ENCODE measurements around the gene RNF135.
"Not testable (repeated sequence)": the region's sequence is repeated elsewhere in the genome, so short reads cannot be mapped to it uniquely, and the experiment has no call there.

Gene RNF135

GRCh38 chr17:31003225-31003866 lies 32.5 kb downstream of the RNF135 start:
- DNase-seq (ENCODE audit: low read depth), result no peak

- no peak for DNase-seq (ENCODE audit: low read depth)
Measured at GRCh38 chr17:31004160-31004559, 33.3 kb downstream of the RNF135 start.

- no peak for DNase-seq (ENCODE audit: low read depth)
Measured at GRCh38 chr17:31007695-31008373, 37.0 kb downstream of the RNF135 start.

GRCh38 chr17:31008374-31009041 lies 37.7 kb downstream of the RNF135 start:
- DNase-seq (ENCODE audit: low read depth), result peak; percentile 30

GRCh38 chr17:31009042-31009702 lies 38.3 kb downstream of the RNF135 start:
- not testable (repeated sequence) for DNase-seq (ENCODE audit: low read depth)

- not testable (repeated sequence) for DNase-seq (ENCODE audit: low read depth)
Measured at GRCh38 chr17:31010014-31010413, 39.2 kb downstream of the RNF135 start.

- no peak for DNase-seq (ENCODE audit: low read depth)
Measured at GRCh38 chr17:31013844-31014243, 43.0 kb downstream of the RNF135 start.

GRCh38 chr17:31015639-31016038 lies 44.8 kb downstream of the RNF135 start:
- no peak for DNase-seq (ENCODE audit: low read depth)

- DNase-seq (ENCODE audit: low read depth), result no peak
Measured at GRCh38 chr17:31019004-31019403, 48.2 kb downstream of the RNF135 start.

GRCh38 chr17:31023171-31023570 lies 52.3 kb downstream of the RNF135 start:
- not testable (repeated sequence) for DNase-seq (ENCODE audit: low read depth)

- DNase-seq (ENCODE audit: low read depth), result no peak
Measured at GRCh38 chr17:31031841-31032240, 61.0 kb downstream of the RNF135 start.

- not testable (repeated sequence) for DNase-seq (ENCODE audit: low read depth)
Measured at GRCh38 chr17:31035611-31036010, 64.8 kb downstream of the RNF135 start.

- DNase-seq (ENCODE audit: low read depth), result not testable (repeated sequence)
Measured at GRCh38 chr17:31040837-31041236, 70.0 kb downstream of the RNF135 start.

GRCh38 chr17:31042378-31042777 lies 71.5 kb downstream of the RNF135 start:
- DNase-seq (ENCODE audit: low read depth), result not testable (repeated sequence)

- not testable (repeated sequence) for DNase-seq (ENCODE audit: low read depth)
Measured at GRCh38 chr17:31046856-31047425, 76.1 kb downstream of the RNF135 start.

GRCh38 chr17:31048142-31048541 lies 77.3 kb downstream of the RNF135 start:
- no peak for DNase-seq (ENCODE audit: low read depth)

GRCh38 chr17:31048780-31049179 lies 77.9 kb downstream of the RNF135 start:
- DNase-seq (ENCODE audit: low read depth), result no peak
